H1 (cell line): ENCODE results near the gene FIGNL2. TPM values are rescaled to one million over a fixed set of nuclear protein-coding genes. Genes with fewer than 3 reads are reported as not detected.

Source experiments
- EGR1 ChIP-seq: IDR thresholded peaks from 2 replicates; pipeline ENCODE4 v1.6.1; 2011; ENCODE audit warnings: low read depth, low read length, borderline replicate concordance
- polyA plus RNA-seq, 7 experiments: library from polyadenylated mRNA; depleted of rRNA in 3 of 7; stranded (reverse) in 5 of 7; unstranded in 2 of 7; fragments of >200 nt in 5 of 7; fragments of 200-250 nt in 2 of 7; gene quantifications; 1 replicate in 5 of 7; 2 replicates in 1 of 7; 4 replicates in 1 of 7; pipeline versions ENCODE4 v1.2.1 to v1.2.3, GENCODE V29; 2011 to 2013; ENCODE audit warnings: missing spikeins in 2 of 7, mixed read lengths in 2 of 7
- total RNA-seq: library from RNA; stranded (reverse); fragmentation: NEBNext Ultra II Directional; extraction: Animal tissue kit (Norgen Biotek cat#: 25700); gene quantifications from 2 replicates; pipeline ENCODE4 v1.2.1, GENCODE V29; 2021

The FIGNL2 gene
- total and polyA plus RNA-seq, 2 of the 8 experiments (the other 6 are each of a cell fraction or from before 2014, with no cell fraction given), result 6.5 to 7.1 TPM

GRCh38 chr12:51827925-51828818 lies 20.3 kb downstream of the FIGNL2 start (continued):
- no peak for TF ChIP-seq EGR1
